Common myeloid progenitor, CD34-positive (primary cell): ENCODE measurements around the gene AP2M1.

Experiments used
- CTCF ChIA-PET: fragments of 350-600 bp; sonication (Branson Sonifier 250); formaldehyde crosslinking; loops from one replicate; lab custom pipeline; 2021; ENCODE audit warnings: antibody characterized with exemption; lab: Charles Lee
- POLR2A ChIA-PET: fragments of 350-600 bp; sonication (Branson Sonifier 250); formaldehyde crosslinking; loops from one replicate; lab custom pipeline; 2021; ENCODE audit warnings: antibody characterized with exemption; lab: Charles Lee
- DNase-seq, 3 donors: peaks; one replicate each; pipeline versions ENCODE4 v3.0.0 to v3.0.0-alpha.2; 2013
- H3K27ac ChIP-seq, 2 experiments: 1 replicate in 1 of 2; 2 replicates in 1 of 2; pipeline ENCODE4 v1.7.0; 2013; ENCODE audit warnings: inconsistent platforms in 2 of 2, low read length in 2 of 2, mild to moderate bottlenecking in 2 of 2, low read depth in 1 of 2, moderate library complexity in 1 of 2; ENCODE audit not compliant: severe bottlenecking in 2 of 2, insufficient read depth in 1 of 2, poor library complexity in 1 of 2
- H3K27me3 ChIP-seq, 5 experiments: replicated peaks in 2 of 5; 1 replicate in 3 of 5; 2 replicates in 2 of 5; pipeline versions ENCODE4 v1.6.1 to v1.7.0; 2013; ENCODE audit warnings: low read length in 4 of 5, mild to moderate bottlenecking in 2 of 5, moderate library complexity in 2 of 5, inconsistent platforms in 1 of 5; ENCODE audit not compliant: insufficient read depth in 5 of 5, control insufficient read depth in 4 of 5
- H3K36me3 ChIP-seq, 4 experiments: 1 replicate in 2 of 4; 2 replicates in 2 of 4; pipeline versions ENCODE4 v1.6.1 to v1.7.0; 2013; ENCODE audit warnings: low read length in 3 of 4, control low read depth in 1 of 4, mild to moderate bottlenecking in 1 of 4; ENCODE audit not compliant: control insufficient read depth in 4 of 4, insufficient read depth in 4 of 4
- H3K4me1 ChIP-seq, 4 experiments: 1 replicate in 3 of 4; 2 replicates in 1 of 4; pipeline versions ENCODE4 v1.6.1 to v1.7.1; 2013; ENCODE audit warnings: low read length in 3 of 4, mild to moderate bottlenecking in 3 of 4, control low read depth in 1 of 4, inconsistent platforms in 1 of 4, moderate library complexity in 1 of 4; ENCODE audit not compliant: control insufficient read depth in 4 of 4, insufficient read depth in 4 of 4; ENCODE audit errors: control extremely low read depth in 1 of 4
- H3K4me3 ChIP-seq, 7 experiments: 1 replicate in 4 of 7; 2 replicates in 3 of 7; pipeline versions ENCODE4 v1.5.1 to v1.7.0; 2013; ENCODE audit warnings: mild to moderate bottlenecking in 7 of 7, low read length in 6 of 7, moderate library complexity in 6 of 7, inconsistent platforms in 2 of 7, low read depth in 2 of 7, control low read depth in 1 of 7; ENCODE audit not compliant: insufficient read depth in 4 of 7, control insufficient read depth in 1 of 7; ENCODE audit errors: extremely low read depth in 1 of 7
- H3K9me3 ChIP-seq, 5 experiments: 1 replicate in 4 of 5; 2 replicates in 1 of 5; pipeline versions ENCODE4 v1.6.1 to v1.7.1; 2013; ENCODE audit warnings: low read length in 4 of 5, mild to moderate bottlenecking in 2 of 5, inconsistent platforms in 1 of 5, low read depth in 1 of 5, moderate library complexity in 1 of 5; ENCODE audit not compliant: control insufficient read depth in 4 of 5, insufficient read depth in 2 of 5; ENCODE audit errors: control extremely low read depth in 1 of 5
- WGBS: methylation state at CpG from one replicate; pipeline ENCODE4 v1.1.5; 2013; ENCODE audit not compliant: insufficient coverage; 5-methylcytosine and 5-hydroxymethylcytosine counted together

Gene AP2M1

DNA sequence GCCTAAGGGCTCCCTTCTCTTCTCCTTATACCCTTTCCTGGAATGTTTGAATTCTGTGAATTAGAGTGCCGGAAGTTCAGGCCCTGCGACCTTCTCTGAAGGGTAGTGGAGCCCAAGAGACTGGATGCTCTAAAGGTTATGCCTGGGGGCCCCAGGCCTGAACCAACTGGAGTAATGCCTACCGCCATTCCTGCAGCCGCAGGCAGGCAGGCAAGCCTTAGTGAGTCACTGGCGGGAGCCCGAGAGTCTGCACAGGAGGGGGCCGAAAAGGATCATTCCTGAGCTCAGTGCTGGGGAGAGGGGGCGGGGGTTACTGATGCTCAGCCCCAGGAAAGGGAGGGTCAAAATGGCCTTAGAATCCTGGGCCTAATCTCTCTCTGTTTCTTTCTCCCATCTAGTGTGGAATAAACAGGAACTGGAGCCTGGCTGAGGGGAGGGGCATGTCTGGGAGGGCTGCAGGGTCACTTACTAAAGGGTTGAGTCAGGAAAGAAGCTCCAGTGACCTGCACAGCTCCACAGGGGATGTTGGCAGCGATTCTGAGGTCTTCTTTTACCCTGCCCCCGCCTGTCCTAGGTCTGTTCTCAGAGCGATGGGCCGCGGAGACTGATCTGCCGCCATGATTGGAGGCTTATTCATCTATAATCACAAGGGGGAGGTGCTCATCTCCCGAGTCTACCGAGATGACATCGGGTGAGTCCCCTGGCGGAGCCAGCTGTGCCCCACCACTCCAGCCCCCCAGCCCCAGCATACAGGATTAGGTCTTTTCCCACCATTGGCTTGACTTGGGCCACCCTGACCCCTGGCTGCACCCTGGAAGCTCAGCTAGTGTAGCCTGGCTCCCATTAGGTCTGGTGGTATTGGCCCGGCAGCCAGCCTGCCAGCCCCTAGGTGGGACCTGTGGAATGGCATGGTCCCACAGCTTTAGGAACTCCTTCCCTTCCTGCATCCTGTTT lies 2.0 kb downstream of the AP2M1 start:
- DNase-seq = peak; percentile 30 to 66 (median 58)
- Histone ChIP-seq H3K27me3 (no peaks in the 10 kb centered on the region), H3K9me3 (no peaks in the 10 kb centered on the region), H3K36me3 (peaks cover 17 to 56% (median 46%) of the 10 kb centered on the region in 4 experiments), H3K4me1 (peaks cover 2 to 20% (median 20%) of the 10 kb centered on the region in 4 experiments), H3K4me3 (peak overlapping the region in 6 of 7 experiments; percentile 19 to 98 (median 90)), H3K27ac (peak overlapping the region in 1 of 2 experiments; percentile 82)
- 80% methylated on average over 13 of the region's 19 CpGs for WGBS
- ChIA-PET CTCF (interaction anchor here (0.7 to 1.3 kb wide), 6 partner anchors 10 to 272 kb away, joined by 3 read pairs; partner anchors contain the start of genes DVL3 and EEF1AKMT4), POLR2A (no interaction called here)

DNA sequence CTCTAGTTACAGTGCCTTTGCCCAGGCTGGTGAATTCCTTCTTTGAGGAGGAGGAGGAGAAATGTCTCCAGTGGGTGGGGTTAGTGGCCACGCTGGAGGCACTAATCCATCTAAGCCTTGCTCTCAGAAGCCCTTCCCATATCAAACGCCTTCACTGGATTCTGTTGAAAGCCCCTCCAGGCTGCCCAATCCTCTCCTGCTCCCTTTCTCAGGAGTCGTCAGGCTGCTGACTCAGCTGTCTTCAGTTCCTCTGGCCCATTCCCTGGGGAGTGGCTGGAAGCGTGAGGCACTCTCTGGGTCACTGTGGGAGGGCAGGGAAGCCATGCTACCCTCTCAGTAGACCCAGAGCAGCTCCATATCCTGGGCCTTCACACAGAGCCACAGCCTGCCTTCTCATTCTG lies 2.7 kb downstream of the AP2M1 start:
- Histone ChIP-seq H3K36me3 (peaks cover 22 to 57% (median 48%) of the 10 kb centered on the region in 4 experiments), H3K27ac (peak overlapping the region in 1 of 2 experiments; percentile 82), H3K4me3 (no peak overlapping the region), H3K27me3 (no peaks in the 10 kb centered on the region), H3K9me3 (no peaks in the 10 kb centered on the region), H3K4me1 (peaks cover 2 to 20% (median 20%) of the 10 kb centered on the region in 4 experiments)
- ChIA-PET CTCF (interaction anchor here (0.6 to 1.3 kb wide), 5 partner anchors 11 to 629 kb away, joined by 3 read pairs; partner anchors contain the start of gene EEF1AKMT4), POLR2A (no interaction called here)
- no peak for DNase-seq
- 81% methylated on average over 3 of the region's 4 CpGs for WGBS

- Histone ChIP-seq H3K4me1 (peaks cover 2 to 20% (median 20%) of the 10 kb centered on the region in 4 experiments), H3K27ac (peak overlapping the region in 1 of 2 experiments; percentile 82), H3K9me3 (no peaks in the 10 kb centered on the region), H3K4me3 (no peak overlapping the region), H3K27me3 (no peaks in the 10 kb centered on the region), H3K36me3 (peaks cover 27 to 62% (median 53%) of the 10 kb centered on the region in 4 experiments)
- DNase-seq = no peak
- CTCF ChIA-PET = interaction anchor here (0.6 to 1.3 kb wide), 4 partner anchors 50 to 630 kb away, joined by 3 read pairs; partner anchors contain the start of gene EEF1AKMT4
- WGBS = 93% methylated on average over 11 of the region's 14 CpGs
- POLR2A ChIA-PET = no interaction called here
Measured at GRCh38 chr3:184177767-184178306, 3.2 kb downstream of the AP2M1 start.

DNA sequence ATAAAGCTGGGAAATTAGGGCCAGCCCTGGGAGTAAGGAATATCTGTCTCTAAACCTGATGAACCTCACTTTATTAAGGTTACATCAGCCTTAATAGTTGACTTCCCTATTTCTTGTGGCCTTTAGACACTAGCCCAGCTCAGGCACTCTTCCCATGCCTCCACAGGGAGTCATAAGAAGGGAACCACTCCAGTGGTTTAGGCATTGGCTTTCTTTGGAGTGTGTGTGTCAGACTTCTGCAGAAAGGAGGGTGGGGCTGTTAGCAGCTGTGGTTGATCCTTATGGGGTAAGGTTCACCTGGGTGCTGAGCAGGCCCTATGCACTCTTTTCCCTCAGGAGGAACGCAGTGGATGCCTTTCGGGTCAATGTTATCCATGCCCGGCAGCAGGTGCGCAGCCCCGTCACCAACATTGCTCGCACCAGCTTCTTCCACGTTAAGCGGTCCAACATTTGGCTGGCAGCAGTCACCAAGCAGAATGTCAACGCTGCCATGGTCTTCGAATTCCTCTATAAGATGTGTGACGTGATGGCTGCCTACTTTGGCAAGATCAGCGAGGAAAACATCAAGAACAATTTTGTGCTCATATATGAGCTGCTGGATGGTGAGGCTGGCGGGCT lies 4.0 kb downstream of the AP2M1 start:
- DNase-seq = no peak
- Histone ChIP-seq H3K4me1 (peaks cover 2 to 20% (median 20%) of the 10 kb centered on the region in 4 experiments), H3K36me3 (peaks cover 30 to 70% (median 60%) of the 10 kb centered on the region in 4 experiments), H3K27me3 (no peaks in the 10 kb centered on the region), H3K27ac (no peak overlapping the region), H3K9me3 (no peaks in the 10 kb centered on the region), H3K4me3 (no peak overlapping the region)
- POLR2A ChIA-PET = no interaction called here
- 97% methylated on average over 13 of the region's 13 CpGs for WGBS
- CTCF ChIA-PET = interaction anchor here (0.5 to 0.9 kb wide), 2 partner anchors 49 to 136 kb away, joined by 3 read pairs; no protein-coding TSS in a partner anchor

- H3K36me3 ChIP-seq = peaks cover 33 to 78% (median 69%) of the 10 kb centered on the region in 4 experiments
- CTCF ChIA-PET = interaction anchor here (1.1 to 1.4 kb wide), 2 partner anchors 46 to 282 kb away, joined by 3 read pairs; no protein-coding TSS in a partner anchor
- POLR2A ChIA-PET = no interaction called here
Measured at GRCh38 chr3:184180165-184180564, 5.5 kb downstream of the AP2M1 start.

DNA sequence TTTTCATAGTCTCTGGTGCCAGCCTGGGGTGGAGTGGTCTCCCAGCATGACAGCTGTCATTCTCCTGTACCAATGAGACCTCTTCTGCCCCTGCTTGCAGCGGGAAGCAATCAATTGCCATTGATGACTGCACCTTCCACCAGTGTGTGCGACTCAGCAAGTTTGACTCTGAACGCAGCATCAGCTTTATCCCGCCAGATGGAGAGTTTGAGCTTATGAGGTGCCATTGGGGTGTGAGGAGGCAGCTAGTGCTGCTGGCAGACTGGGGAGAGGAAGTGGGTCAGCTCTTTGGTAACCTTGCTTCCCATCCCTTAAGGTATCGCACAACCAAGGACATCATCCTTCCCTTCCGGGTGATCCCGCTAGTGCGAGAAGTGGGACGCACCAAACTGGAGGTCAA lies 6.9 kb downstream of the AP2M1 start:
- no peak for DNase-seq
- CTCF ChIA-PET = interaction anchor here (0.7 to 1.5 kb wide), 3 partner anchors 9 to 68 kb away, joined by 3 to 4 read pairs (median 4); partner anchors contain the start of gene EEF1AKMT4
- Histone ChIP-seq H3K27ac (no peak overlapping the region), H3K36me3 (peaks cover 33 to 78% (median 69%) of the 10 kb centered on the region in 4 experiments), H3K4me1 (peaks cover 4 to 17% (median 13%) of the 10 kb centered on the region in 4 experiments), H3K27me3 (no peaks in the 10 kb centered on the region), H3K9me3 (no peaks in the 10 kb centered on the region), H3K4me3 (no peak overlapping the region)
- WGBS = 100% methylated on average over 9 of the region's 9 CpGs
- POLR2A ChIA-PET = no interaction called here

More at GRCh38 chr3:184180165-184180564, 5.5 kb downstream of the AP2M1 start:
- WGBS = 68% methylated on average over 3 of the region's 6 CpGs
- no peak overlapping the region for H3K4me3 ChIP-seq
- peaks cover 4 to 22% (median 20%) of the 10 kb centered on the region in 4 experiments for H3K4me1 ChIP-seq
- no peaks in the 10 kb centered on the region for H3K27me3 ChIP-seq
- DNase-seq = no peak
- no peaks in the 10 kb centered on the region for H3K9me3 ChIP-seq
- H3K27ac ChIP-seq = no peak overlapping the region
